ENCODE data around the gene SAMD7. TPM values are rescaled to one million over a fixed set of nuclear protein-coding genes. Genes with fewer than 3 reads are reported as not detected.

The SAMD7 gene
- total and polyA plus RNA-seq, 2 of the 13 experiments (the other 11 are each of a cell fraction or from before 2014, with no cell fraction given), result not detected

- no peak for TF ChIP-seq PTBP1 (IDR thresholded peaks at IDR 0.05; ENCODE audit: low read depth, low read length, poor library complexity, severe bottlenecking)
- TF ChIP-seq TCF12 (IDR thresholded peaks at IDR 0.05), result no peak
- TF ChIP-seq TCF12 (CRISPR knock-in tag; IDR thresholded peaks at IDR 0.05), result no peak
- peak; percentile 67; the same call in 1 of the 2 replicates for TF ChIP-seq CHD4 (IDR thresholded peaks at IDR 0.05; ENCODE audit: borderline replicate concordance, low read length)
- peak; percentile 98 for TF ChIP-seq ZMYM4 (CRISPR knock-in tag; IDR thresholded peaks at IDR 0.05)
- peak; percentile 85; the same call in 1 of the 2 replicates for TF ChIP-seq ZBTB10 (CRISPR knock-in tag; IDR thresholded peaks at IDR 0.05; ENCODE audit: borderline replicate concordance)
- no peak for TF ChIP-seq ZNF30 (CRISPR knock-in tag; IDR thresholded peaks at IDR 0.05)
- TF ChIP-seq GZF1 (CRISPR knock-in tag; IDR thresholded peaks at IDR 0.05), result no peak
- TF ChIP-seq HNRNPUL1 (IDR thresholded peaks at IDR 0.05; ENCODE audit: low read depth, low read length), result no peak
- TF ChIP-seq ZNF264 (CRISPR knock-in tag; IDR thresholded peaks at IDR 0.05), result peak; percentile 28
- 0 out of 2 replicates have a peak, but pooled peaks have one; percentile 42 for TF ChIP-seq PHF21A (CRISPR knock-in tag; IDR thresholded peaks at IDR 0.05)
- TF ChIP-seq HNF4A (CRISPR knock-in tag; IDR thresholded peaks at IDR 0.05), result peak; percentile 47; the same call in 1 of the 2 replicates
- 0 out of 2 replicates have a peak, but pooled peaks have one; percentile 31 for TF ChIP-seq ZNF879 (CRISPR knock-in tag; IDR thresholded peaks at IDR 0.05)
- TF ChIP-seq HOMEZ (CRISPR knock-in tag; IDR thresholded peaks at IDR 0.05; ENCODE audit: low read depth), result peak; percentile 96
- TF ChIP-seq MED1 (CRISPR knock-in tag; IDR thresholded peaks at IDR 0.05), result peak; percentile 52
- peak; percentile 88 for TF ChIP-seq ZNF614 (CRISPR knock-in tag; IDR thresholded peaks at IDR 0.05; ENCODE audit: borderline replicate concordance)
- TF ChIP-seq ZEB1 (IDR thresholded peaks at IDR 0.05; ENCODE audit: insufficient replicate concordance, low read depth), result peak; percentile 61
- TF ChIP-seq, protein P1, sequence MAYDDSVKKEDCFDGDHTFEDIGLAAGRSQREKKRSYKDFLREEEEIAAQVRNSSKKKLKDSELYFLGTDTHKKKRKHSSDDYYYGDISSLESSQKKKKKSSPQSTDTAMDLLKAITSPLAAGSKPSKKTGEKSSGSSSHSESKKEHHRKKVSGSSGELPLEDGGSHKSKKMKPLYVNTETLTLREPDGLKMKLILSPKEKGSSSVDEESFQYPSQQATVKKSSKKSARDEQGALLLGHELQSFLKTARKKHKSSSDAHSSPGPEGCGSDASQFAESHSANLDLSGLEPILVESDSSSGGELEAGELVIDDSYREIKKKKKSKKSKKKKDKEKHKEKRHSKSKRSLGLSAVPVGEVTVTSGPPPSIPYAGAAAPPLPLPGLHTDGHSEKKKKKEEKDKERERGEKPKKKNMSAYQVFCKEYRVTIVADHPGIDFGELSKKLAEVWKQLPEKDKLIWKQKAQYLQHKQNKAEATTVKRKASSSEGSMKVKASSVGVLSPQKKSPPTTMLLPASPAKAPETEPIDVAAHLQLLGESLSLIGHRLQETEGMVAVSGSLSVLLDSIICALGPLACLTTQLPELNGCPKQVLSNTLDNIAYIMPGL (CRISPR knock-in tag; IDR thresholded peaks at IDR 0.05; ENCODE audit: borderline replicate concordance in 1 of 2, low read depth in 1 of 2), result peak; percentile 89 to 95
- TF ChIP-seq SRSF1 (optimal IDR thresholded peaks at IDR 0.05; ENCODE audit: low read depth, low read length), result peak; percentile 94
- TF ChIP-seq SNAPC2 (CRISPR knock-in tag; IDR thresholded peaks at IDR 0.05), result peak; percentile 90; the same call in 1 of the 2 replicates
- TF ChIP-seq ZNF251 (CRISPR knock-in tag; IDR thresholded peaks at IDR 0.05), result no peak
- TF ChIP-seq ZNF136 (CRISPR knock-in tag; IDR thresholded peaks at IDR 0.05; ENCODE audit: low read depth), result 0 out of 2 replicates have a peak, but pooled peaks have one; percentile 29
- peak; percentile 63 for TF ChIP-seq TFDP2 (CRISPR knock-in tag; IDR thresholded peaks at IDR 0.05)
- TF ChIP-seq PAWR (CRISPR knock-in tag; IDR thresholded peaks at IDR 0.05; ENCODE audit: borderline replicate concordance), result no peak
Observed at GRCh38 chr3:169966428-169966950, 55.1 kb downstream of the SAMD7 start, which contains the start of gene SEC62 (continued).
